PFSK-1 (cell line): ENCODE measurements around the gene TMEM9.

Experiments
- FOXP2 ChIP-seq: optimal IDR thresholded peaks from 2 replicates; pipeline ENCODE3; 2011; ENCODE audit warnings: borderline replicate concordance, control low read depth, inconsistent platforms; ENCODE audit not compliant: insufficient read depth; ENCODE audit errors: extremely low read length, extremely low read depth
- POLR2AphosphoS5 ChIP-seq: IDR thresholded peaks from 2 replicates; pipeline ENCODE4 v1.6.1; 2012; ENCODE audit warnings: low read depth, mild to moderate bottlenecking, control low read depth, low read length, moderate library complexity
- SIN3A ChIP-seq: IDR thresholded peaks from 2 replicates; pipeline ENCODE4 v1.6.1; 2012; ENCODE audit warnings: mild to moderate bottlenecking, low read length, moderate library complexity, borderline replicate concordance; ENCODE audit not compliant: insufficient read depth
- TAF1 ChIP-seq: IDR thresholded peaks from 2 replicates; pipeline ENCODE4 v1.6.1; 2012; ENCODE audit warnings: low read length, control low read depth, borderline replicate concordance; ENCODE audit not compliant: insufficient read depth
- TF ChIP-seq, protein P1 (sequence below), 2 experiments: IDR thresholded peaks; 2 replicates each; pipeline versions ENCODE4 v1.6.1 to v1.8.0; 2011 to 2012; ENCODE audit warnings: low read depth in 2 of 2, low read length in 2 of 2, control low read depth in 1 of 2, inconsistent platforms in 1 of 2, mild to moderate bottlenecking in 1 of 2, moderate library complexity in 1 of 2; ENCODE audit not compliant: insufficient read depth in 1 of 2

DNA sequence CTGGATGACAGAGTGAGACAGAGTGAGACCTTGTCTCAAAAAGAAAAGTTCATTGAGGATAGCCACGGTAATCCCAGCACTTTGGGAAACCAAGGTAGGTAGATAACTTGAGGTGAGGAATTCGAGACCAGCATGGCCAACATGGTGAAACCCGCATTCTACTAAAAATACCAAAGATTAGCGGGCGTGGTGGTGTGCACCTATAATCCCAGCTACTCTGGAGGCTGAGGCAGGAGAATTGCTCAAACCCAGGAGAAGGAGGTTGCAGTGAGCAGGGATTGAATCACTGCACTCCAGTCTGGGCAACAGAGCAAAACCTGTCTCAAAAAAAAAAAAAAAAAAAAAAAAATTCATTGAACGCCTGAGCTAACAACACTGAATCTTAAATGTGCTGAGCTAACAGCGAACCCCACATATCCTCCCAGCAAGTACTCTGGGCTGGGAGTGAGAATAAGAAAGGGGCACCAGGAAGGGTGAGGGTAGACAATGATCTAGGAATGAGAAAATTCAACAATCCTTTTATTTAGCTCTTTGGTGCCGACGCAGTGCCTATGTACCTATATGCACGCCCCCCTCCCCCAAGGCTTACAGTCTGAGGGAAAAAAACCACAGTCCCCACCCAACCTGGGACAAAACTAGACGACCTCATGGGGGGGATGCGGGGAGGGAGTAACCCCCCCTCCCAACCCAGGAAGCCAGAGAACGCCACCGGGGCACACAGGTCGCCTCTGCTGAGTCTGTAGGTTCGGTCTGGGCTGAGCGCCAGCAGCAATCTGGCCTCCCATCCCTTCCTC lies 40.6 kb downstream of the TMEM9 start:
- TF ChIP-seq, protein P1, sequence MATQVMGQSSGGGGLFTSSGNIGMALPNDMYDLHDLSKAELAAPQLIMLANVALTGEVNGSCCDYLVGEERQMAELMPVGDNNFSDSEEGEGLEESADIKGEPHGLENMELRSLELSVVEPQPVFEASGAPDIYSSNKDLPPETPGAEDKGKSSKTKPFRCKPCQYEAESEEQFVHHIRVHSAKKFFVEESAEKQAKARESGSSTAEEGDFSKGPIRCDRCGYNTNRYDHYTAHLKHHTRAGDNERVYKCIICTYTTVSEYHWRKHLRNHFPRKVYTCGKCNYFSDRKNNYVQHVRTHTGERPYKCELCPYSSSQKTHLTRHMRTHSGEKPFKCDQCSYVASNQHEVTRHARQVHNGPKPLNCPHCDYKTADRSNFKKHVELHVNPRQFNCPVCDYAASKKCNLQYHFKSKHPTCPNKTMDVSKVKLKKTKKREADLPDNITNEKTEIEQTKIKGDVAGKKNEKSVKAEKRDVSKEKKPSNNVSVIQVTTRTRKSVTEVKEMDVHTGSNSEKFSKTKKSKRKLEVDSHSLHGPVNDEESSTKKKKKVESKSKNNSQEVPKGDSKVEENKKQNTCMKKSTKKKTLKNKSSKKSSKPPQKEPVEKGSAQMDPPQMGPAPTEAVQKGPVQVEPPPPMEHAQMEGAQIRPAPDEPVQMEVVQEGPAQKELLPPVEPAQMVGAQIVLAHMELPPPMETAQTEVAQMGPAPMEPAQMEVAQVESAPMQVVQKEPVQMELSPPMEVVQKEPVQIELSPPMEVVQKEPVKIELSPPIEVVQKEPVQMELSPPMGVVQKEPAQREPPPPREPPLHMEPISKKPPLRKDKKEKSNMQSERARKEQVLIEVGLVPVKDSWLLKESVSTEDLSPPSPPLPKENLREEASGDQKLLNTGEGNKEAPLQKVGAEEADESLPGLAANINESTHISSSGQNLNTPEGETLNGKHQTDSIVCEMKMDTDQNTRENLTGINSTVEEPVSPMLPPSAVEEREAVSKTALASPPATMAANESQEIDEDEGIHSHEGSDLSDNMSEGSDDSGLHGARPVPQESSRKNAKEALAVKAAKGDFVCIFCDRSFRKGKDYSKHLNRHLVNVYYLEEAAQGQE (IDR thresholded peaks at IDR 0.05; ENCODE audit: insufficient read depth in 1 of 2, low read depth in 2 of 2, low read length in 2 of 2), result no peak
- TF ChIP-seq POLR2AphosphoS5 (no peak), TAF1 (no peak), SIN3A (no peak), FOXP2 (no peak)
